Peyer's patch (tissue), 4 donors: ENCODE data around the gene SNTG2. TPM values are rescaled to one million over a fixed set of nuclear protein-coding genes. Genes with fewer than 3 reads are reported as not detected.

Experiments
- DNase-seq, 3 donors: peaks; one replicate each; pipeline ENCODE4 v3.0.0-alpha.2; 2017 to 2019
- H3K27ac ChIP-seq, 4 donors: fragments of 200-600 bp; sonication (generic); one replicate each; pipeline ENCODE4 v1.5.1; 2016 to 2019
- H3K27me3 ChIP-seq, 2 donors: fragments of 200-600 bp; sonication (generic); one replicate each; pipeline ENCODE4 v1.5.1; 2019
- H3K36me3 ChIP-seq, 3 donors: fragments of 200-600 bp; sonication (generic); one replicate each; pipeline ENCODE4 v1.5.1; 2016 to 2019
- H3K4me1 ChIP-seq, 4 donors: fragments of 200-600 bp; sonication (generic); one replicate each; pipeline ENCODE4 v1.5.1; 2016 to 2019
- H3K4me3 ChIP-seq, 4 donors: fragments of 200-600 bp; sonication (generic); 1 replicate in 3 of 4; 2 replicates in 1 of 4; pipeline ENCODE4 v1.5.1; 2016 to 2019; ENCODE audit warnings: mild to moderate bottlenecking in 1 of 4
- H3K9me3 ChIP-seq, 4 donors: fragments of 200-600 bp; sonication (generic); one replicate each; pipeline ENCODE4 v1.5.1; 2016 to 2019; ENCODE audit warnings: mild to moderate bottlenecking in 1 of 4
- POLR2A ChIP-seq, 2 donors: fragments of 450-650 bp; IDR thresholded peaks; one replicate each; pipeline ENCODE4 v1.5.1; 2017; ENCODE audit warnings: antibody characterized with exemption in 2 of 2, mild to moderate bottlenecking in 2 of 2, moderate library complexity in 2 of 2
- total RNA-seq, 4 donors: library from RNA; depleted of rRNA; stranded (reverse); fragments of >200 nt; gene quantifications; one replicate each; pipeline ENCODE4 v1.1.0, GENCODE V29; 2016
- TF ChIP-seq, protein P1 (sequence below), 6 experiments: fragments of 450-650 bp in 4 of 6; fragments of 200-600 bp in 2 of 6; sonication (generic) in 1 of 6; IDR thresholded peaks; one replicate each; pipeline ENCODE4 v1.5.1; 2017 to 2019; ENCODE audit warnings: antibody characterized with exemption in 6 of 6, mild to moderate bottlenecking in 3 of 6, moderate library complexity in 1 of 6

The SNTG2 gene
- total RNA-seq, 4 donors from 2014 or later = 1.8 to 65.2 (median 3.9) TPM

DNA sequence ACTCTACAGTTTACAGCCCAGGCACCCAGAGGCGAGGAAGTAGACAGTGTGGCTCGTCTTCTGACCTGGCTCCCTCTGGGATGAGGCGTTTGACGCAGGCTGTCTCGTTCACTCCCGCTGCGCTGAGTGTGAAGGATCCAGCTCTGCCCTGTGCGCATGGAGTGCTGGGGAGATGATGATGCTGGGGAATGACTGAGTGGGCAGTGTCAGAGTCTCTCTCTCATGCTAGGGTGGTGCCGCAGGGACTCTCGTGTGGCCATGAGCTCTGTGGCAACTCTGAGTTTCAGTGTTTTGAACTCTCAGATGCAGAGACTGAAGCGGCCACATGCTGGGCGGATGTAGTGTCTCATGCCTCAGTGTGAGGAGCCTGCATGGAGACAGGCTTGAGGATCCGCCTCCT lies 344.3 kb downstream of the SNTG2 start:
- Histone ChIP-seq H3K4me1 (no peaks in the 10 kb centered on the region), H3K27me3 (no peaks in the 10 kb centered on the region), H3K9me3 (no peaks in the 10 kb centered on the region), H3K36me3 (no peaks in the 10 kb centered on the region), H3K27ac (no peak overlapping the region), H3K4me3 (no peak overlapping the region)
- TF ChIP-seq POLR2A (IDR thresholded peaks at IDR 0.05) = no peak
- TF ChIP-seq, protein P1, sequence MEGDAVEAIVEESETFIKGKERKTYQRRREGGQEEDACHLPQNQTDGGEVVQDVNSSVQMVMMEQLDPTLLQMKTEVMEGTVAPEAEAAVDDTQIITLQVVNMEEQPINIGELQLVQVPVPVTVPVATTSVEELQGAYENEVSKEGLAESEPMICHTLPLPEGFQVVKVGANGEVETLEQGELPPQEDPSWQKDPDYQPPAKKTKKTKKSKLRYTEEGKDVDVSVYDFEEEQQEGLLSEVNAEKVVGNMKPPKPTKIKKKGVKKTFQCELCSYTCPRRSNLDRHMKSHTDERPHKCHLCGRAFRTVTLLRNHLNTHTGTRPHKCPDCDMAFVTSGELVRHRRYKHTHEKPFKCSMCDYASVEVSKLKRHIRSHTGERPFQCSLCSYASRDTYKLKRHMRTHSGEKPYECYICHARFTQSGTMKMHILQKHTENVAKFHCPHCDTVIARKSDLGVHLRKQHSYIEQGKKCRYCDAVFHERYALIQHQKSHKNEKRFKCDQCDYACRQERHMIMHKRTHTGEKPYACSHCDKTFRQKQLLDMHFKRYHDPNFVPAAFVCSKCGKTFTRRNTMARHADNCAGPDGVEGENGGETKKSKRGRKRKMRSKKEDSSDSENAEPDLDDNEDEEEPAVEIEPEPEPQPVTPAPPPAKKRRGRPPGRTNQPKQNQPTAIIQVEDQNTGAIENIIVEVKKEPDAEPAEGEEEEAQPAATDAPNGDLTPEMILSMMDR (IDR thresholded peaks at IDR 0.05) = no peak
- DNase-seq = no peak

DNA sequence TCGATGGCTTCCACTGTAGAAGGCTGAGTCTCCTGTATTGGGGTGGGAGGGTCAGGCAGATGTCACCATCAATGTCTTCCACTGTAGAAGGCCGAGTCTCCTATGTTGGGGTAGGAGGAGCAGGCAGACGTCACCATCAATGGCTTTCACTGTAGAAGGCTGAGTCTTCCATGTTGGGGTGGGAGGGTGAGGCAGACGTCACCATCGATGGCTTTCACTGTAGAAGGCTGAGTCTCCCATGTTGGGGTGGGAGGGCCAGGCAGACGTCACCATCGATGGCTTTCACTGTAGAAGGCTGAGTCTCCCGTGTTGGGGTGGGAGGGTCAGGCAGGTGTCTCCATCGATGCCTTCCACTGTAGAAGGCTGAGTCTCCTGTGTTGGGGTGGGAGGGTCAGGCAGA lies 345.1 kb downstream of the SNTG2 start:
- Histone ChIP-seq H3K36me3 (no peaks in the 10 kb centered on the region), H3K27ac (no peak overlapping the region), H3K9me3 (no peaks in the 10 kb centered on the region), H3K27me3 (no peaks in the 10 kb centered on the region), H3K4me3 (no peak overlapping the region), H3K4me1 (no peaks in the 10 kb centered on the region)
- DNase-seq = no peak
- no peak for TF ChIP-seq POLR2A (IDR thresholded peaks at IDR 0.05)
- TF ChIP-seq, protein P1 (IDR thresholded peaks at IDR 0.05) = no peak

DNA sequence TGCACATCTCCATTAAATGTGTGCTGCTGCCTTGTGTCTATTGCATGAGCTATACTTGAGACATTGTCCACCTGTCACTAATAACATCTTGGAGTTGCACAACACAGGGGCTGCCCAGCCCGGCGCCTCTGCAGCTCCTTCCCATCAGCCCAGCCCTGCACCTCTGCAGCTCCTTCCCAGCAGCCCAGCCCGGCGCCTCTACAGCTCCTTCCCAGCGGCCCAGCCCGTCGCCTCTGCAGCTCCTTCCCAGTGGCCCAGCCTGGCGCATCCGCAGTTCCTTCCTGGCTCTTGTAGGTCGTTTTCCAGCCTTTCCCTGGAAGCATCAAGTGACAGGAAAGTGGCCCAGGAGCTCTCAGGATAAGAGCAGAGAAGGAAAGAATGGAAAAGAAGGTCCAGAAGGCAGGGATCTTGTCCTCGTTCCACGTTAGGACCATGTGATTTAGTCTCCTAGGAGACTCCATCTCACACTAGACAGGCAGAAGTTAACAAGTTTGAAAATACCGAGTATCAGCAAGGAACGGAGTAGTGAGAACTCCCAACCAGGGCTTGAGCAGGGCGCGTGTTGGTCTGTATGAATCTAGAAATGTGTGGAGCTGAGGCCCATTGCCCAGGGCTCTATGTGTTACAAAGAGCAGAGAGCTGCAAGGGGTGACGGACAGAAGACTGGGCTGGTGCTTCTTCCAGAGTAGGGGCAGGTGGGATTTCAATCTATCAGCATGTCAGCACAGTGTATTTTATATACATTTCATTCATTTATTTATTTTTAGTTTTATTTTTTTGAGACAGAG lies 346.9 kb downstream of the SNTG2 start:
- H3K27ac ChIP-seq = no peak overlapping the region
- no peak for TF ChIP-seq POLR2A (IDR thresholded peaks at IDR 0.05)
- TF ChIP-seq, protein P1 (IDR thresholded peaks at IDR 0.05) = no peak
- H3K4me1 ChIP-seq = no peaks in the 10 kb centered on the region
- no peaks in the 10 kb centered on the region for H3K36me3 ChIP-seq
- no peak overlapping the region for H3K4me3 ChIP-seq
- no peaks in the 10 kb centered on the region for H3K27me3 ChIP-seq
- no peaks in the 10 kb centered on the region for H3K9me3 ChIP-seq
- no peak for DNase-seq

DNA sequence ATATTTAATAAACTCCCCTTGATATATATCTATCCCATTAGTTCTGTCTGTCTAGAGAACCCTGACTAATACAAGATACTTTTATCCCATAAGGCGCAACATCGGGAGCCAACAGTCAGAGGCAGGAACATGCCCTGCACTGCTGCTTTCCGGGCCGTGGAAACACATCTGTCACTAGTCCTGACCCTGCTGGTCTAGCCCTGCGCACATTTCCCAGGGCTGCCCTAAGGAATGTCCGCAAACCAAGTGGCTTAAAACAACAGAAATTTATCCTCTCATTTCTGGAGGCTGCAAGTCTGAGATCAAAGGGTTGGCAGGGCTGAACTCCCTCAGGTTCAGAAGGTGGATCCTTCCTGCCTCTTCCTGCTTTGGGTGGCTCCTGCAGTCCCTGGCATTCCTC lies 348.4 kb downstream of the SNTG2 start:
- TF ChIP-seq POLR2A (IDR thresholded peaks at IDR 0.05) = no peak
- TF ChIP-seq, protein P1 (IDR thresholded peaks at IDR 0.05) = no peak
- DNase-seq = no peak
- Histone ChIP-seq H3K36me3 (no peaks in the 10 kb centered on the region), H3K27me3 (no peaks in the 10 kb centered on the region), H3K4me3 (no peak overlapping the region), H3K27ac (no peak overlapping the region), H3K9me3 (no peaks in the 10 kb centered on the region), H3K4me1 (no peaks in the 10 kb centered on the region)

DNA sequence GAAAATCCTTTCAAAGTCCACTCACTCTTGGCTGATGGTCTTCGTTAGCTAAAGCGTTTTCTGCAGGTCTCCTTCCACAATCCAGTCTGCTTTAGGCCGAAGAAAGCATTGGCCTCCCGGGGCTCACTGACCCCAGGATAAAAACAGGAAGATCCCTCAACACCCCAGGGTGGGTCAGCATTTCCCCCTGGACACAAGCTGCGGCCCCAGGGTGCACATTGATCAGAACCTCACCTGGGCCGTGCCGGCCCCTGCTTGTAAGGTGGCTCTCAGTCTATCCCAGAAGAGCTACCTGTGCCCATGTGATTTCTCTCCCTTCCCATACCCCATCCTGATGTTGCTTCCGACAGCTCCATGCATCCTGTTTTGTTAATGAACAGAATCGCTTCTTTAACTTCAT lies 349.6 kb downstream of the SNTG2 start:
- Histone ChIP-seq H3K4me3 (no peak overlapping the region), H3K27ac (no peak overlapping the region), H3K4me1 (no peaks in the 10 kb centered on the region), H3K36me3 (no peaks in the 10 kb centered on the region), H3K9me3 (no peaks in the 10 kb centered on the region), H3K27me3 (no peaks in the 10 kb centered on the region)
- no peak for TF ChIP-seq POLR2A (IDR thresholded peaks at IDR 0.05)
- TF ChIP-seq, protein P1 (IDR thresholded peaks at IDR 0.05) = no peak
- DNase-seq = no peak
